GM12874 (cell line): ENCODE measurements around the gene PDE4C.

Experiments used
- CTCF ChIP-seq: IDR thresholded peaks from 2 replicates; pipeline ENCODE4 v1.5.1; 2011; ENCODE audit warnings: low read depth, mild to moderate bottlenecking, control low read depth, low read length, moderate library complexity; ENCODE audit not compliant: insufficient read depth

The PDE4C gene

GRCh38 chr19:18191640-18192062 lies 34.6 kb downstream of the PDE4C start:
- TF ChIP-seq CTCF = no peak

GRCh38 chr19:18190278-18190677 lies 36.0 kb downstream of the PDE4C start:
- TF ChIP-seq CTCF = no peak

GRCh38 chr19:18185538-18185937 lies 40.7 kb downstream of the PDE4C start:
- TF ChIP-seq CTCF = no peak

- TF ChIP-seq CTCF = no peak
Measured at GRCh38 chr19:18183529-18183928, 42.7 kb downstream of the PDE4C start.

- no peak for TF ChIP-seq CTCF
Measured at GRCh38 chr19:18179957-18180356, 46.3 kb downstream of the PDE4C start.

- no peak for TF ChIP-seq CTCF
Measured at GRCh38 chr19:18176367-18177310, 49.6 kb downstream of the PDE4C start.

GRCh38 chr19:18174983-18175382 lies 51.3 kb downstream of the PDE4C start:
- no peak for TF ChIP-seq CTCF
